Panc1 (cell line): ENCODE measurements around the gene BCO1. TPM values are rescaled to one million over a fixed set of nuclear protein-coding genes. Genes with fewer than 3 reads are reported as not detected.

Experiments used
- ATAC-seq: fragments of 200-7000 bp; cut with Tn5 transposase; 2 replicates; pipeline ENCODE4 v1.9.1; 2020; ENCODE audit warnings: mild to moderate bottlenecking, moderate library complexity
- BruUV-seq: library from RNA; stranded (reverse); fragments of 400-500 nt; replicated peaks from 2 replicates; lab custom pipeline; 2021; lab: Mats Ljungman, UMichigan
- CTCF ChIA-PET: fragments of 300-600 bp; sonication (Branson Sonifier 250); formaldehyde crosslinking; loops from one replicate; lab custom pipeline; 2022; ENCODE audit warnings: antibody characterized with exemption; lab: Charles Lee
- POLR2A ChIA-PET: fragments of 300-600 bp; sonication (Branson Sonifier 250); formaldehyde crosslinking; loops from one replicate; lab custom pipeline; 2022; ENCODE audit warnings: antibody characterized with exemption; lab: Charles Lee
- DNase-seq: peaks from one replicate; pipeline ENCODE4 v3.0.0-alpha.2; 2010; ENCODE audit warnings: low read depth, low spot score
- H3K27ac ChIP-seq: 2 replicates; pipeline ENCODE4 v1.5.1; 2011; ENCODE audit warnings: mild to moderate bottlenecking, low read length, inconsistent platforms
- H3K27me3 ChIP-seq: fragments of 200-500 bp; sonication (Bioruptor generic); 2 replicates; pipeline ENCODE4 v1.6.0; 2014; ENCODE audit warnings: low read length, inconsistent platforms; ENCODE audit not compliant: control insufficient read depth, insufficient read depth
- H3K36me3 ChIP-seq: fragments of 200-500 bp; sonication (Bioruptor generic); 2 replicates; pipeline ENCODE4 v1.5.1; 2014; ENCODE audit warnings: inconsistent platforms, mild to moderate bottlenecking, low read length, moderate library complexity; ENCODE audit not compliant: control insufficient read depth, insufficient read depth
- H3K4me1 ChIP-seq: 2 replicates; pipeline ENCODE4 v1.5.1; 2011; ENCODE audit warnings: inconsistent platforms, mild to moderate bottlenecking, low read length, moderate library complexity; ENCODE audit not compliant: control insufficient read depth, insufficient read depth
- H3K4me3 ChIP-seq, 2 experiments: 2 replicates each; pipeline ENCODE4 v1.5.1; 2011 to 2012; ENCODE audit warnings: low read depth in 2 of 2, low read length in 2 of 2, mild to moderate bottlenecking in 2 of 2, inconsistent platforms in 1 of 2, moderate library complexity in 1 of 2
- H3K9me3 ChIP-seq: fragments of 200-500 bp; sonication (Bioruptor generic); 2 replicates; pipeline ENCODE4 v1.5.1; 2014; ENCODE audit warnings: low read depth, mild to moderate bottlenecking, inconsistent platforms, low read length, moderate library complexity; ENCODE audit not compliant: control insufficient read depth, insufficient read depth
- CTCF ChIP-seq: fragments of 450-650 bp; IDR thresholded peaks from 2 replicates; pipeline ENCODE4 v1.5.1; 2017; ENCODE audit warnings: mild to moderate bottlenecking
- POLR2AphosphoS5 ChIP-seq: IDR thresholded peaks from 2 replicates; pipeline ENCODE4 v1.6.1; 2012; ENCODE audit warnings: mild to moderate bottlenecking, low read depth, low read length, moderate library complexity
- SIN3A ChIP-seq: IDR thresholded peaks from 2 replicates; pipeline ENCODE4 v1.6.1; 2012; ENCODE audit warnings: low read depth, mild to moderate bottlenecking, low read length, moderate library complexity, borderline replicate concordance; ENCODE audit not compliant: insufficient read depth
- TCF7L2 ChIP-seq: IDR thresholded peaks from 2 replicates; pipeline ENCODE4 v1.6.1; 2011; ENCODE audit warnings: mild to moderate bottlenecking, low read depth, low read length, inconsistent platforms
- in situ Hi-C: cut with HindIII; loops from 2 replicates; pipeline ENCODE4 v1.10.0; 2016; ENCODE audit warnings: low sequenced_read_pairs, low pct_unique_long_range_greater_than_20kb
- intact Hi-C: fragments of 100-400 bp; cut with micrococcal nuclease; formaldehyde crosslinking; loops from one replicate; pipeline ENCODE4 v1.10.0; 2022; ENCODE audit not compliant: unreplicated experiment
- total RNA-seq: library from RNA; stranded (reverse); gene quantifications from one replicate; pipeline ENCODE4 v1.2.1, GENCODE V29; 2021; ENCODE audit not compliant: unreplicated experiment
- TF ChIP-seq, protein P1 (sequence below), 2 experiments: IDR thresholded peaks; 2 replicates each; pipeline ENCODE4 v1.6.1; 2011 to 2012; ENCODE audit warnings: low read depth in 2 of 2, control low read depth in 1 of 2, low read length in 1 of 2, mild to moderate bottlenecking in 1 of 2, moderate library complexity in 1 of 2; ENCODE audit not compliant: insufficient read depth in 1 of 2

The BCO1 gene
- total RNA-seq, 1 experiment from 2014 or later = not detected

GRCh38 chr16:81216706-81217105 lies 21.8 kb upstream of the BCO1 start:
- no peaks in the 10 kb centered on the region for H3K9me3 ChIP-seq
- DNase-seq (no peak), ATAC-seq (no peak)
- no peaks in the 10 kb centered on the region for H3K27me3 ChIP-seq
- no peaks in the 10 kb centered on the region for H3K36me3 ChIP-seq
- no TSS peak for BruUV-seq
- H3K4me3 ChIP-seq = no peak overlapping the region
- no peaks in the 10 kb centered on the region for H3K4me1 ChIP-seq
- H3K27ac ChIP-seq = no peak overlapping the region
- CTCF ChIA-PET = interaction anchor here (0.6 kb wide), 1 partner anchor 12 kb away, joined by 4 read pairs; no protein-coding TSS in a partner anchor
- POLR2A ChIA-PET = no interaction called here
- in situ Hi-C loops (no loop called here), intact Hi-C loops (no loop called here)
- TF ChIP-seq POLR2AphosphoS5 = no peak
- no peak for TF ChIP-seq SIN3A
- TF ChIP-seq CTCF = no peak
- TF ChIP-seq TCF7L2 = no peak
- TF ChIP-seq, protein P1, sequence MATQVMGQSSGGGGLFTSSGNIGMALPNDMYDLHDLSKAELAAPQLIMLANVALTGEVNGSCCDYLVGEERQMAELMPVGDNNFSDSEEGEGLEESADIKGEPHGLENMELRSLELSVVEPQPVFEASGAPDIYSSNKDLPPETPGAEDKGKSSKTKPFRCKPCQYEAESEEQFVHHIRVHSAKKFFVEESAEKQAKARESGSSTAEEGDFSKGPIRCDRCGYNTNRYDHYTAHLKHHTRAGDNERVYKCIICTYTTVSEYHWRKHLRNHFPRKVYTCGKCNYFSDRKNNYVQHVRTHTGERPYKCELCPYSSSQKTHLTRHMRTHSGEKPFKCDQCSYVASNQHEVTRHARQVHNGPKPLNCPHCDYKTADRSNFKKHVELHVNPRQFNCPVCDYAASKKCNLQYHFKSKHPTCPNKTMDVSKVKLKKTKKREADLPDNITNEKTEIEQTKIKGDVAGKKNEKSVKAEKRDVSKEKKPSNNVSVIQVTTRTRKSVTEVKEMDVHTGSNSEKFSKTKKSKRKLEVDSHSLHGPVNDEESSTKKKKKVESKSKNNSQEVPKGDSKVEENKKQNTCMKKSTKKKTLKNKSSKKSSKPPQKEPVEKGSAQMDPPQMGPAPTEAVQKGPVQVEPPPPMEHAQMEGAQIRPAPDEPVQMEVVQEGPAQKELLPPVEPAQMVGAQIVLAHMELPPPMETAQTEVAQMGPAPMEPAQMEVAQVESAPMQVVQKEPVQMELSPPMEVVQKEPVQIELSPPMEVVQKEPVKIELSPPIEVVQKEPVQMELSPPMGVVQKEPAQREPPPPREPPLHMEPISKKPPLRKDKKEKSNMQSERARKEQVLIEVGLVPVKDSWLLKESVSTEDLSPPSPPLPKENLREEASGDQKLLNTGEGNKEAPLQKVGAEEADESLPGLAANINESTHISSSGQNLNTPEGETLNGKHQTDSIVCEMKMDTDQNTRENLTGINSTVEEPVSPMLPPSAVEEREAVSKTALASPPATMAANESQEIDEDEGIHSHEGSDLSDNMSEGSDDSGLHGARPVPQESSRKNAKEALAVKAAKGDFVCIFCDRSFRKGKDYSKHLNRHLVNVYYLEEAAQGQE (IDR thresholded peaks at IDR 0.05; ENCODE audit: insufficient read depth in 1 of 2, low read depth in 2 of 2, low read length in 1 of 2) = no peak

DNA sequence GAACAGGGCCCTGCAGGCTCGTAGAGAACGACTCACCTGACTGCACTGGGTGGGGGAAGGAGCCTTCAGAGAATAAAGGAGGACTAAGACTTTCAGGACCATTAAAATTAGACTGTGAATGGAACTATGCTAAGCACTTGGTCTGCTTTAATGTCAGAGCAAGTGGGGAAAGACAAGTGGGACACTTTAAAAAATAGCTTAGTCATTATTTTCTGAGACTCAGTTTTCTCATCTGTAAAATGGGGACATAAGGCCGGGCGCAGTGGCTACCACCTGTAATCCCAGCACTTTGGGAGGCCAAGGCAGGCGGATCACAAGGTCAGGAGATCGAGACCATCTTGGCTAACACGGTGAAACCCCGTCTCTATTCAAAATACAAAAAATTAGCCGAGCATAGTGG lies 19.3 kb upstream of the BCO1 start:
- ChIA-PET POLR2A (no interaction called here), CTCF (no interaction called here)
- no TSS peak for BruUV-seq
- DNase-seq (no peak), ATAC-seq (no peak)
- intact Hi-C loops = no loop called here
- Histone ChIP-seq H3K4me1 (no peaks in the 10 kb centered on the region), H3K36me3 (no peaks in the 10 kb centered on the region), H3K27ac (no peak overlapping the region), H3K9me3 (no peaks in the 10 kb centered on the region), H3K27me3 (no peaks in the 10 kb centered on the region), H3K4me3 (no peak overlapping the region)
- in situ Hi-C loops = no loop called here
- TF ChIP-seq POLR2AphosphoS5 (no peak), CTCF (no peak), SIN3A (no peak), TCF7L2 (no peak)
- TF ChIP-seq, protein P1 (IDR thresholded peaks at IDR 0.05; ENCODE audit: insufficient read depth in 1 of 2, low read depth in 2 of 2, low read length in 1 of 2) = no peak
